ENCODE data around the gene KLF6. TPM values are rescaled to one million over a fixed set of nuclear protein-coding genes. Genes with fewer than 3 reads are reported as not detected.

Gene KLF6
- total RNA-seq, 6 experiments from 2014 or later: 25.2 to 86.4 (median 75.2) TPM

- H3K9me3 ChIP-seq: no peaks in the 10 kb centered on the region
- H3K27ac ChIP-seq: peak overlapping the region; percentile 5 to 48 (median 45)
- H3K27me3 ChIP-seq: no peaks in the 10 kb centered on the region
- H3K4me3 ChIP-seq: no peak overlapping the region
- intact Hi-C loops (cut with DNase I): no loop called here
- WGBS (ENCODE audit: insufficient coverage, low coverage, low lambda C conversion rate, missing lambda C conversion rate): 61% methylated on average over 20 of the region's 21 CpGs
- DNase-seq (no peak), ATAC-seq (peak in 2 of 4 donors; percentile 25 to 27)
- TF ChIP-seq CTCF (IDR thresholded peaks at IDR 0.05) (no peak), POLR2A (IDR thresholded peaks at IDR 0.05) (no peak)
- H3K36me3 ChIP-seq: peaks cover 14 to 42% (median 31%) of the 10 kb centered on the region in 4 donors
- no peaks in the 10 kb centered on the region for H3K4me1 ChIP-seq
Observed at GRCh38 chr10:3774814-3775695, 10.0 kb downstream of the KLF6 start.

DNA sequence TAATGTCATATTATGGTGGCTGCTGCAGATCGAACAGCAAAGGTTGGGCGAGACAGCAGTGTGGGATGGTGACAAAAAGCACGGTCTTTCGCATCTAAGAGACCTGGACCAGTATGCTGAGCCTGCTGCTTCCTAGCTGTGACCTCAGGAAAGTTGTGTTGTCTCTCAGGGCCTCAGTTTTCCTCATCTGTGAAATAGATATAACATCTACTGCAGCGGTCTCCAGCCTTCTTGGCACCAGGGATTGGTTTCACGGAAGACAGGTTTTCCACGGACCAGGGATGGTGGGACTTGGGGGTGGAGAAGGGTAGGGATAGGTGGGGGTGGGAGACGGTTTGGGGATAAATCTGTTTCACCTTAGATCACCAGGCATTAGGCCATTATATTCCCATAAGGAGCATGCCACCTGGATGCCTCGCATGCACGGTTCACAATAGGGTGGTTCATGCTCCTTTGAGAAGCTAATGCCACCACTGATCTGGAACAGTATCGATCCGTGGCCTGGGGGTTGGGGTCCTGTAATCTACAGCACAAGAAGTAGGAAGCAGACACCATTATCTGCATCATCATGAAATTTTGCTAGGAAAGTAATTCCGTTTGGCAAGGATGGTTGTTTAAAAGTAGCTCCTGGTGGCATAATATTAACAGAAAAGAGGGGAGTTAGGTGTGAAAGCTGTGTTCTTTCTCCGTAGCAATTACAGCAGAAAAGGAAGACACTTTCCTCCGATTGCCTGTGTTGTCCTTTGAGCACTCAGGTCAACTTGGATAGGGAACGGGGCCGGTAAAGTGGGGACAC is 10.8 kb downstream of the KLF6 start:
- H3K36me3 ChIP-seq: peaks cover 14 to 34% (median 26%) of the 10 kb centered on the region in 4 donors
- TF ChIP-seq CTCF (IDR thresholded peaks at IDR 0.05) (no peak), POLR2A (IDR thresholded peaks at IDR 0.05) (no peak)
- DNase-seq (no peak), ATAC-seq (peak in 1 of 4 donors; percentile 17)
- peak overlapping the region in 1 of 3 donors; percentile 5 for H3K27ac ChIP-seq
- no peaks in the 10 kb centered on the region for H3K4me1 ChIP-seq
- WGBS (ENCODE audit: insufficient coverage, low coverage, low lambda C conversion rate, missing lambda C conversion rate): 82% methylated on average over 9 of the region's 17 CpGs
- intact Hi-C loops (cut with DNase I): no loop called here
- H3K4me3 ChIP-seq: no peak overlapping the region
- H3K27me3 ChIP-seq: no peaks in the 10 kb centered on the region
- H3K9me3 ChIP-seq: no peaks in the 10 kb centered on the region

GRCh38 chr10:3773460-3774017 is 11.5 kb downstream of the KLF6 start:
- intact Hi-C loops (cut with DNase I): no loop called here
- H3K4me1 ChIP-seq: no peaks in the 10 kb centered on the region

More at GRCh38 chr10:3773460-3774017, 11.5 kb downstream of the KLF6 start:
- Histone ChIP-seq H3K4me3 (no peak overlapping the region), H3K9me3 (no peaks in the 10 kb centered on the region), H3K36me3 (peaks cover 11 to 27% (median 21%) of the 10 kb centered on the region in 4 donors), H3K27me3 (no peaks in the 10 kb centered on the region), H3K27ac (no peak overlapping the region)
- no peak for DNase-seq
- no peak for TF ChIP-seq CTCF (IDR thresholded peaks at IDR 0.05)
- TF ChIP-seq POLR2A (IDR thresholded peaks at IDR 0.05): no peak
- WGBS (ENCODE audit: insufficient coverage, low coverage, low lambda C conversion rate, missing lambda C conversion rate): 90% methylated on average over 10 of the region's 10 CpGs
- ATAC-seq: no peak

Measured in right lobe of liver (tissue), 6 donors.